ENCODE data around the gene MTMR4. TPM values are rescaled to one million over a fixed set of nuclear protein-coding genes. Genes with fewer than 3 reads are reported as not detected.

The MTMR4 gene
- total RNA-seq, 1 experiment from 2014 or later = 67.2 TPM

GRCh38 chr17:58498177-58498828 is 16.1 kb downstream of the MTMR4 start:
- RAD21 ChIA-PET (ENCODE audit: low non-redundant PET in 1 of 2, low total read pairs in 2 of 2, uncharacterized antibody in 2 of 2, unreplicated experiment in 2 of 2) = no interaction called here
- Histone ChIP-seq H3K4me3 (replicated peaks in 1 of 2; ENCODE audit: low read depth in 1 of 2, low read length in 2 of 2) (no peak overlapping the region), H3K4me2 (ENCODE audit: low read length) (no peak overlapping the region), H3K4me1 (ENCODE audit: control insufficient read depth in 1 of 2, insufficient read depth in 2 of 2, low read length in 2 of 2) (no peaks in the 10 kb centered on the region), H3K9ac (ENCODE audit: low read length) (no peak overlapping the region), H3K9me2 (ENCODE audit: insufficient read depth) (no peaks in the 10 kb centered on the region), H3K79me2 (ENCODE audit: insufficient read depth, low read length) (no peaks in the 10 kb centered on the region), H3K27me3 (ENCODE audit: insufficient read depth, low read length) (no peaks in the 10 kb centered on the region), H3K27ac (ENCODE audit: low read depth, low read length) (no peak overlapping the region), H4K20me1 (ENCODE audit: insufficient read depth) (no peaks in the 10 kb centered on the region), H3K36me3 (ENCODE audit: control insufficient read depth in 1 of 2, insufficient read depth in 2 of 2, low read length in 2 of 2) (peaks cover 39% of the 10 kb centered on the region in 2 experiments; a peak in 3 of 4 replicates), H2AFZ (ENCODE audit: low read depth, low read length, poor library complexity, severe bottlenecking) (no peak overlapping the region), H3K9me3 (ENCODE audit: control insufficient read depth in 1 of 2, insufficient read depth in 1 of 2, low read depth in 1 of 2, low read length in 2 of 2) (no peaks in the 10 kb centered on the region)
- POLR2A ChIA-PET = no interaction called here
- CTCF ChIA-PET = no interaction called here
- TF ChIP-seq ATF3 (IDR thresholded peaks at IDR 0.05) (no peak), SP1 (IDR thresholded peaks at IDR 0.05; ENCODE audit: low read depth) (no peak), EZH2 (IDR thresholded peaks at IDR 0.05) (no peak), CBX3 (IDR thresholded peaks at IDR 0.05; ENCODE audit: low read depth) (no peak), POLR2AphosphoS5 (IDR thresholded peaks at IDR 0.05; ENCODE audit: low read depth, low read length) (no peak), CTCF (IDR thresholded peaks at IDR 0.05 in 2 of 3, conservative IDR thresholded peaks at IDR 0.05 in 1 of 3; ENCODE audit: borderline replicate concordance in 1 of 3, insufficient read depth in 1 of 3, low read depth in 2 of 3, low read length in 2 of 3) (no peak), ZNF274 (IDR thresholded peaks at IDR 0.05; ENCODE audit: low read depth, low read length) (no peak), JUND (IDR thresholded peaks at IDR 0.05) (no peak), TCF7L2 (IDR thresholded peaks at IDR 0.05; ENCODE audit: borderline replicate concordance, extremely low read depth, insufficient read depth, insufficient read length) (no peak), SRF (IDR thresholded peaks at IDR 0.05; ENCODE audit: low read depth) (no peak), MAX (IDR thresholded peaks at IDR 0.05) (no peak), ELF1 (IDR thresholded peaks at IDR 0.05; ENCODE audit: borderline replicate concordance, low read depth) (no peak), EGR1 (IDR thresholded peaks at IDR 0.05; ENCODE audit: low read depth) (no peak)
- intact Hi-C loops (cut with micrococcal nuclease) = no loop called here
- DNase-seq (ENCODE audit: low read depth, low spot score) = no peak
- no peak for ATAC-seq
- BruUV-seq (replicated peaks) = no TSS peak
